HepG2 (cell line): Measurements from ENCODE around the gene ESYT2.

Experiments used
- FOXP1 ChIP-seq, 2 experiments: fragments of 450-650 bp in 1 of 2; IDR thresholded peaks; 2 replicates each; pipeline ENCODE4 v1.6.1; 2017 to 2018; ENCODE audit warnings: antibody characterized with exemption in 1 of 2
- NFE2 ChIP-seq: sonication (generic); formaldehyde crosslinking; IDR thresholded peaks from 2 replicates; pipeline ENCODE4 v1.4.0; 2020; ENCODE audit warnings: missing genetic modification reagents
- NFE2L2 ChIP-seq: fragments of 150-350 bp; IDR thresholded peaks from 2 replicates; pipeline ENCODE4 v1.6.1; 2014; ENCODE audit warnings: low read length
- NFYB ChIP-seq: sonication (generic); formaldehyde crosslinking; IDR thresholded peaks from 2 replicates; pipeline ENCODE4 v1.4.0; 2020; ENCODE audit warnings: missing genetic modification reagents
- PHF8 ChIP-seq: sonication (generic); formaldehyde crosslinking; IDR thresholded peaks from 2 replicates; pipeline ENCODE4 v1.5.0; 2020; ENCODE audit warnings: missing genetic modification reagents
- ZFP37 ChIP-seq: sonication (generic); formaldehyde crosslinking; IDR thresholded peaks from 2 replicates; pipeline ENCODE4 v1.4.0; 2020; ENCODE audit warnings: missing genetic modification reagents, borderline replicate concordance
- ZNF468 ChIP-seq: sonication (generic); formaldehyde crosslinking; IDR thresholded peaks from 2 replicates; pipeline ENCODE4 v1.8.0; 2022; ENCODE audit warnings: mild to moderate bottlenecking, moderate library complexity, missing genetic modification reagents
- TF ChIP-seq, protein P1 (sequence below): sonication (generic); formaldehyde crosslinking; IDR thresholded peaks from 2 replicates; pipeline ENCODE4 v1.8.0; 2022; ENCODE audit warnings: low read depth, missing genetic modification reagents

DNA sequence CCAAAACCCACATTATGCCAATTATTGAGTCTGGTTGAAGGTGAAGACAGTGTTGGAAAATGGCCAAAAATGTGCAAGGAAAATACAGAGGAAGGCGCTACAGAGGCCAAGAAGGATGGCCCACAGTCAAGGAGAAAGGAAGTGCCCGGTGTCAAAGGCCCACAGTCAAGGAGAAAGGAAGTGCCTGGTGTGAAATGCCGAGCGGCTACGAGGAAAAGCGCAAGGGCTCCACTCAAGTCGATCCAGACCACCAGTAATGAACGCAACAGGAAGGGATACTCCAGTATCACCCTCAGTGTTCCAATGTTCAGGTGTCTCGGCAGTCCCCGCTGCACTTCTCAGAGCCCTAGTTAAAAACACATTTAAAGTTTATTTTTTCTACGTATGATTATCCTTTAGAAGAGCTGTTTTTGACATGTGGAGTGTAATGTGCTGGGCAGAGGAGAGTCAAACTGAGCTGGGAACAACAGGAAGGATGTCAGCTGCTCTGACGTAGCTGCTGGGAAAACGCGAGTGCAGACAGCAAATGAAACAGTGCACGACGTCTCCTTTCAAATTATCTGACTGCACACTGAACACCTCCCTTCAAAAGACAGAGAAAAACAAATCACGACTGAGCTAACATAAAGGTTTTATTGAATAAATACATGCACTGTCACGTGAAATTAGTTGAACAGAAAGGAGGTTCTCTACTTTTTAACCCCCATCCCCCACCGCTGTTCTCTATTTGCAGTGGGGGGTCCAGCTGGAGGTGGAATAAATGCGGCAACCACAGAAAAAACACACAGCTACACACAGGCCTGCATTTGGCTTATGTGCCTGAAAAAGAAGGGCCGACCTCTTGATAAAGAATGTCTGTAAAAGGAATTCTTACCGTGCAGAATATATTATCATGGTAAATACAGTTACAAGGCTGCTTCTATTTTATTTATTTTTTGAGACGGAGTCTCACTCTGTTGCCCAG is 98.6 kb downstream of the ESYT2 start:
- TF ChIP-seq, protein P1, sequence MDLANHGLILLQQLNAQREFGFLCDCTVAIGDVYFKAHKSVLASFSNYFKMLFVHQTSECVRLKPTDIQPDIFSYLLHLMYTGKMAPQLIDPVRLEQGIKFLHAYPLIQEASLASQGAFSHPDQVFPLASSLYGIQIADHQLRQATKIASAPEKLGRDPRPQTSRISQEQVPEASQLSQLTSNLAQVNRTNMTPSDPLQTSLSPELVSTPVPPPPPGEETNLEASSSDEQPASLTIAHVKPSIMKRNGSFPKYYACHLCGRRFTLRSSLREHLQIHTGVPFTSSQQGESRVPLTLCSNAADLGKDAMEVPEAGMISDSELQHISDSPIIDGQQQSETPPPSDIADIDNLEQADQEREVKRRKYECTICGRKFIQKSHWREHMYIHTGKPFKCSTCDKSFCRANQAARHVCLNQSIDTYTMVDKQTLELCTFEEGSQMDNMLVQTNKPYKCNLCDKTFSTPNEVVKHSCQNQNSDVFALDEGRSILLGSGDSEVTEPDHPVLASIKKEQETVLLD (CRISPR knock-in tag) = no peak
- no peak for TF ChIP-seq ZFP37 (CRISPR knock-in tag)
- TF ChIP-seq NFE2 (CRISPR knock-in tag) = no peak
- TF ChIP-seq NFE2L2 = no peak
- TF ChIP-seq FOXP1 (IDR thresholded peaks at IDR 0.05) = no peak
- TF ChIP-seq FOXP1 (CRISPR knock-in tag; IDR thresholded peaks at IDR 0.05) = no peak
- TF ChIP-seq NFYB = no peak
- no peak for TF ChIP-seq PHF8 (CRISPR knock-in tag)
- no peak for TF ChIP-seq ZNF468 (CRISPR knock-in tag)
